GM23338 (cell line): ENCODE results near the gene TJP1.

ENCODE experiments used
- CTCF ChIP-seq, 2 experiments: fragments of 200-600 bp in 1 of 2; sonication (generic) in 1 of 2; conservative IDR thresholded peaks; 2 replicates each; pipeline versions ENCODE4 v1.5.1 to v1.6.1; 2016 to 2017; ENCODE audit warnings: antibody characterized with exemption in 2 of 2, low read depth in 2 of 2, mild to moderate bottlenecking in 2 of 2, moderate library complexity in 1 of 2
- ETS1 ChIP-seq: IDR thresholded peaks from 2 replicates; pipeline ENCODE4 v1.6.1; 2016; ENCODE audit warnings: antibody characterized with exemption
- EZH2 ChIP-seq: fragments of 200-600 bp; sonication (generic); IDR thresholded peaks from one replicate; pipeline ENCODE4 v1.8.0; 2017; ENCODE audit warnings: antibody characterized with exemption, mild to moderate bottlenecking, low read depth; ENCODE audit not compliant: unreplicated experiment
- JUNB ChIP-seq: IDR thresholded peaks from one replicate; pipeline ENCODE4 v1.6.1; 2016; ENCODE audit warnings: antibody characterized with exemption; ENCODE audit not compliant: unreplicated experiment
- POLR2AphosphoS5 ChIP-seq: IDR thresholded peaks from 2 replicates; pipeline ENCODE4 v1.6.1; 2016; ENCODE audit warnings: antibody characterized with exemption, low read depth
- ZNF462 ChIP-seq: fragments of 250-450 bp; sonication (Bioruptor Pico); IDR thresholded peaks from 2 replicates; pipeline ENCODE4 v1.5.0; 2020; ENCODE audit warnings: mild to moderate bottlenecking, moderate library complexity

- TF ChIP-seq JUNB: no peak
- TF ChIP-seq CTCF (conservative IDR thresholded peaks at IDR 0.05; ENCODE audit: low read depth in 2 of 2): no peak
- TF ChIP-seq EZH2: no peak
- TF ChIP-seq POLR2AphosphoS5: no peak
- TF ChIP-seq ETS1: no peak
- TF ChIP-seq ZNF462 (CRISPR knock-in tag): no peak
These were observed 136.2 kb downstream of the TJP1 start for GRCh38 chr15:29686079-29686425.
